Right forelimb (tissue), 1 donor: ENCODE data around the gene MAP3K6.
"Not testable (repeated sequence)": the region's sequence is repeated elsewhere in the genome, so short reads cannot be mapped to it uniquely, and the experiment has no call there.

ENCODE experiments used
- DNase-seq: peaks from one replicate; pipeline ENCODE4 v3.0.0-alpha.2; 2018

Gene MAP3K6

GRCh38 chr1:27366411-27367159 is at the start of gene MAP3K6:
TSS of gene MAP3K6 (minus strand) at chr1:27366961. CDS start at chr1:27366597, 364 bp downstream.
- DNase-seq: peak; percentile 83

GRCh38 chr1:27414091-27414490 is 47.3 kb upstream of the MAP3K6 start:
- DNase-seq: no peak

GRCh38 chr1:27413004-27413403 is 46.2 kb upstream of the MAP3K6 start:
- DNase-seq: no peak

- DNase-seq: no peak
Observed at GRCh38 chr1:27412502-27412901, 45.7 kb upstream of the MAP3K6 start.

GRCh38 chr1:27410709-27411108 is 43.9 kb upstream of the MAP3K6 start:
- no peak for DNase-seq

- no peak for DNase-seq
Observed at GRCh38 chr1:27409669-27410068, 42.9 kb upstream of the MAP3K6 start.

GRCh38 chr1:27408151-27408550 is 41.4 kb upstream of the MAP3K6 start:
- DNase-seq: no peak

GRCh38 chr1:27406791-27407190 is 40.0 kb upstream of the MAP3K6 start:
- not testable (repeated sequence) for DNase-seq

- DNase-seq: no peak
Observed at GRCh38 chr1:27406362-27406680, 39.6 kb upstream of the MAP3K6 start.

GRCh38 chr1:27405598-27406361 is 39.0 kb upstream of the MAP3K6 start:
- DNase-seq: not testable (repeated sequence)

GRCh38 chr1:27405074-27405473 is 38.3 kb upstream of the MAP3K6 start:
- no peak for DNase-seq

- no peak for DNase-seq
Observed at GRCh38 chr1:27403931-27404330, 37.2 kb upstream of the MAP3K6 start.

- peak; percentile 89 for DNase-seq
Observed at GRCh38 chr1:27403065-27403726, 36.4 kb upstream of the MAP3K6 start.

GRCh38 chr1:27402349-27402754 is 35.6 kb upstream of the MAP3K6 start:
- DNase-seq: no peak

GRCh38 chr1:27400963-27401341 is 34.2 kb upstream of the MAP3K6 start:
- DNase-seq: no peak

- no peak for DNase-seq
Observed at GRCh38 chr1:27400082-27400962, 33.6 kb upstream of the MAP3K6 start.

- DNase-seq: no peak
Observed at GRCh38 chr1:27399251-27400025, 32.7 kb upstream of the MAP3K6 start.

GRCh38 chr1:27398405-27399149 is 31.8 kb upstream of the MAP3K6 start:
- DNase-seq: no peak

GRCh38 chr1:27397749-27398148 is 31.0 kb upstream of the MAP3K6 start:
- no peak for DNase-seq

GRCh38 chr1:27397110-27397509 is 30.3 kb upstream of the MAP3K6 start:
- DNase-seq: no peak
